SK-N-MC (cell line): ENCODE results near the gene MRPL20.
A peak's percentile ranks its signal among the peaks of the same experiment; 100 is the strongest.
"Not testable (repeated sequence)": the region's sequence is repeated elsewhere in the genome, so short reads cannot be mapped to it uniquely, and the experiment has no call there.

Experiments
- DNase-seq: peaks from one replicate; pipeline ENCODE4 v3.0.0-alpha.2; 2011; ENCODE audit warnings: low read depth, low spot score
- H3K27ac ChIP-seq: fragments of 200-600 bp; sonication (generic); 2 replicates; pipeline ENCODE4 v1.5.1; 2016; ENCODE audit warnings: mixed run types
- H3K36me3 ChIP-seq: fragments of 200-600 bp; sonication (generic); 2 replicates; pipeline ENCODE4 v1.6.1; 2017; ENCODE audit warnings: antibody characterized with exemption, low read length, mixed read lengths; ENCODE audit not compliant: insufficient read depth
- H3K4me3 ChIP-seq: fragments of 200-600 bp; sonication (generic); 2 replicates; pipeline ENCODE4 v1.5.1; 2016
- H3K9ac ChIP-seq: fragments of 200-600 bp; sonication (generic); 2 replicates; pipeline ENCODE4 v1.8.0; 2017; ENCODE audit warnings: mixed run types, mixed read lengths; ENCODE audit not compliant: insufficient read length
- H3K9me3 ChIP-seq: fragments of 200-600 bp; sonication (generic); 2 replicates; pipeline ENCODE4 v1.6.1; 2017; ENCODE audit warnings: low read depth, mild to moderate bottlenecking, antibody characterized with exemption, low read length, moderate library complexity, mixed read lengths
- EZH2 ChIP-seq: fragments of 200-600 bp; sonication (generic); IDR thresholded peaks from one replicate; pipeline ENCODE4 v1.6.1; 2017; ENCODE audit warnings: antibody characterized with exemption
- FOXP2 ChIP-seq: optimal IDR thresholded peaks from 2 replicates; pipeline ENCODE3; 2011; ENCODE audit warnings: mild to moderate bottlenecking, moderate library complexity; ENCODE audit not compliant: insufficient read depth; ENCODE audit errors: extremely low read length, control extremely low read depth
- POLR2AphosphoS5 ChIP-seq: IDR thresholded peaks from 2 replicates; pipeline ENCODE4 v1.6.1; 2012; ENCODE audit warnings: mild to moderate bottlenecking, low read depth, low read length, borderline replicate concordance

Gene MRPL20

DNA sequence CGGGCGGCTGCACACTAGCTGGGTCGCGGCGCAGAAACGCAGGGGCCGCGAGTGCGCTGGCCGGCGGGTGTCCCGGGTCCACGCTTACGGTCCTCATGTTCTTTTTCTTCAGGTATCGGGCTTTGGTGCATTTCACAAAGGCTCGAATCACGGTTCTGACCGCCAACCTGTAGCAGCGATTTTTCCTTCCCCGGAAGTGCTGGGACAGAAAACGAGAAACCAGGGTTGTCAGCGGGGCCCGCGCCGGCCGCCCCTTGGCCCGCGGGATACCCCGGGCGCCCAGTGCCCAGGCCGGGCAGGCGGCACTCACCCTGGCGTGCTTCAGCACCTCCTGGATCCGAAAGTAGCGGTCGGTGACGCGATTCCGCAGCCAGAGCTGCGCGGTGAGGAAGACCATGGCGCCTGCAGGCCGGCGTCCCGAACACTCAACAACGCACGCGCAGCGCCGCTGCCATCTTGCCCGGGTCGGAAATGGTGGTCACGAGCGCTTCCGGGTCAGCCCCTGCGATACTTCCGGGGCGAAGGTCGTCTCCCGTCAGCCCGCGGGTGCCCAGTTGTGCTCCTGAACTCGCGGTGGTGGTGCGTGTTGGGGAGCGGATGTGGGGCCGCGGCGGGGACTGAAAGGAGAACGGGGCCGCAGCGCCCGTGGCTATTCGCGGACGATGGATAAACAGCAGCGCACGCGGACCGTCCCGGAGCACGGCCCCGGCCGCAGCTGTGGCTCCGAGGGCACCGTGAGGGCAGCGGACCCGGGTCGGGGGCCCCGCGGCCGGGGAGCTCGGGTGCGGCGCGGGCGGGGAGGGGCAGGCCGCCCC is at the start of gene MRPL20:
Gene MRPL20, minus strand, starts transcription at position 473 of the 815 bp plus-strand sequence. Its CDS starts 76 bp downstream, at position 397.
- Histone ChIP-seq H3K27ac (peak within 1 kb of the TSS; percentile 83), H3K9me3 (no peaks in the 10 kb centered on the region), H3K36me3 (peaks cover 34% of the 10 kb centered on the region), H3K4me3 (peak within 1 kb of the TSS; percentile 95), H3K9ac (peak within 1 kb of the TSS; percentile 97)
- TF ChIP-seq POLR2AphosphoS5 (peak; percentile 99), EZH2 (no peak), FOXP2 (no peak)
- DNase-seq, result peak; percentile 52

- not testable (repeated sequence) for DNase-seq, H3K9me3 ChIP-seq, H3K9ac ChIP-seq, H3K4me3 ChIP-seq, H3K36me3 ChIP-seq, H3K27ac ChIP-seq
These were observed 49.7 kb upstream of the MRPL20 start for GRCh38 chr1:1456683-1457255.

GRCh38 chr1:1455934-1456333 is 48.8 kb upstream of the MRPL20 start:
- not testable (repeated sequence) for H3K36me3 ChIP-seq, DNase-seq, H3K4me3 ChIP-seq, H3K9ac ChIP-seq, H3K9me3 ChIP-seq, H3K27ac ChIP-seq

DNA sequence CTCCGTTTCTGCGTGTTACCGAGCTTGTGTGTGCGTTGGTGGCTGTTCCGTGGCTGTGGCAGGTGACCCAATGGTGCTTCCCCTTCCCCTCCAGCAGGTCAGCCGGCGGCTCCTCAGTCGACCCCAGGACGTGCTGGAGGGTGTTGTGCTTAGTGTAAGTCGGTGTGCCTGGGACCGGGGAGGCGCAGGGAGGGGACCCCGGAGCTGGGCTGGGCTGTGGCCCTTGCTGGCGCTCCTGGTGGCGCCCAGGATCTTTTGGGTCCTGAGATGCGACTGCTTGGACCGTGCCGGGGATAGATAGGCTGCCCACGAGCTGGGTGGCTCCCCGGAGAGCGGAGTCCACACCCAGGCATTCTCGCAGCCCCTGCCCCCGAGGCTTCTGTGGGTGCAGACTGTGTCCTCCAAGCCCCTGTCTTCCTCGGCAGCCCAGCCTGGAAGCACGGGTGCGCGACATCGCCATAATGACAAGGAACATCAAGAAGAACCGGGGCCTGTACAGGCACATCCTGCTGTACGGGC is 48.3 kb upstream of the MRPL20 start:
- no peak for DNase-seq
- Histone ChIP-seq H3K9me3 (no peaks in the 10 kb centered on the region), H3K27ac (no peak overlapping the region), H3K9ac (no peak overlapping the region), H3K36me3 (no peaks in the 10 kb centered on the region), H3K4me3 (no peak overlapping the region)
- TF ChIP-seq POLR2AphosphoS5, result no peak
- no peak for TF ChIP-seq EZH2
- TF ChIP-seq FOXP2, result no peak

DNA sequence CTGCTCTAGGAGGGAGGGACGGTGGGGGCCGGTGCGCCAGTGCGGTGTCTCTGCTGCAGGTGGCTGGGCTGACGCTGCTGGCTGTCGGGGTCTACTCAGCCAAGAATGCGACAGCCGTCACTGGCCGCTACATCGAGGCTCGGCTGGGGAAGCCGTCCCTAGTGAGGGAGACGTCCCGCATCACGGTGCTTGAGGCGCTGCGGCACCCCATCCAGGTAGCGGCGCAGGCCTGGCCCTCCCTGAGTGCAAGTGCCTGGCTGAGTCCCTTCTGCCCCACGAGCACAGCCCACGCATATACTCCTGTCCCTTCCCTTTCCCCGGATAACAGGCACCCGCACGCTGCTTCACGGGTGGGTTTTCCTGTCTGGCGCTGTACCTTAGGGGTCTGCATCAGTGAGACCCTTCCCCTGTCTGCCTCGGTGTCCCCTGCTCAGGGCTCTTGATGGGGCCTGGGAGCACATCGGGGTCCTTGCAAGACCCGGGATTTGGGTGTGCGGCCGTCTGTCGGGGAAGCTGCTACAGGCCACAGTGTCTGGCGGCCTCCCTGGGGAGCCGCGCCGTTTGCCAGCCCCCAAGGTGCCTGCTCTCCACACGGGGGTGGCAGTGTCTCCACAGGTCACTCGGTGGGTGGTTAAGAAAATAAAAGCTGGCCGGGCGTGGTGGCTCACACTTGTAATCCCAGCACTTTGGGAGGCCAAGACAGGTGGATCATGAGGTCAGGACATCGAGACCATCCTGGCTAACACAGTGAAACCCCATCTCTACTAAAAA is 47.4 kb upstream of the MRPL20 start:
- DNase-seq, H3K36me3 ChIP-seq, H3K27ac ChIP-seq, H3K4me3 ChIP-seq, H3K9ac ChIP-seq, H3K9me3 ChIP-seq: not testable (repeated sequence)

GRCh38 chr1:1452882-1453281 is 45.8 kb upstream of the MRPL20 start:
- Histone ChIP-seq H3K9me3 (no peaks in the 10 kb centered on the region), H3K36me3 (no peaks in the 10 kb centered on the region), H3K4me3 (no peak overlapping the region), H3K27ac (no peak overlapping the region), H3K9ac (no peak overlapping the region)
- TF ChIP-seq FOXP2 (no peak), EZH2 (no peak), POLR2AphosphoS5 (no peak)
- no peak for DNase-seq

DNA sequence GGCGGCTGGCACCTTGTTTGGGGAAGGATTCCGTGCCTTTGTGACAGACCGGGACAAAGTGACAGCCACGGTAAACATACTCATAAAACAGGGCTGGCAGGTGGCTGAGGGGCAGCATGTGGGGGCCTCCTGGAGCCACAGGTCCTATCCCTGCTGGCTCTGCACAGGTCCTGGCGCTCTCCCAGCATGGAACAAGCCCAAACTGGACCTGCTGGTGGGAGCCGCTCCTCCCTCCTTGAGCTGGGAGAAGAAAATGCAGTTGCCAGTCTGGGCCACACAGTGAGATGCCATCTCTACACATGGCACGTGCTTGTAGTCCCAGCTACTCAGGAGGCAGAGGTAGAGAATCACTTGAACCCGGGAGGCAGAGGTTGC is 45.3 kb upstream of the MRPL20 start:
- H3K27ac ChIP-seq, H3K9me3 ChIP-seq, DNase-seq, H3K4me3 ChIP-seq, H3K9ac ChIP-seq, H3K36me3 ChIP-seq: not testable (repeated sequence)

GRCh38 chr1:1451696-1452364 is 44.7 kb upstream of the MRPL20 start:
- no peak overlapping the region for H3K4me3 ChIP-seq
- H3K9me3 ChIP-seq, result no peaks in the 10 kb centered on the region
- no peaks in the 10 kb centered on the region for H3K36me3 ChIP-seq
- H3K9ac ChIP-seq, result no peak overlapping the region
- DNase-seq, result no peak
- no peak overlapping the region for H3K27ac ChIP-seq
- TF ChIP-seq POLR2AphosphoS5 (no peak), EZH2 (no peak), FOXP2 (no peak)

GRCh38 chr1:1450616-1451015 is 43.5 kb upstream of the MRPL20 start:
- not testable (repeated sequence) for DNase-seq, H3K36me3 ChIP-seq, H3K4me3 ChIP-seq, H3K9me3 ChIP-seq, H3K9ac ChIP-seq, H3K27ac ChIP-seq
